LNCAP (cell line): ENCODE measurements around the gene NID2.
A peak's percentile ranks its signal among the peaks of the same experiment; 100 is the strongest.

ENCODE experiments used
- TF ChIP-seq, protein P1 (sequence below): fragments of 450-650 bp; IDR thresholded peaks from 2 replicates; pipeline ENCODE4 v1.5.1; 2017; ENCODE audit warnings: mild to moderate bottlenecking

NID2 gene

GRCh38 chr14:52002542-52002941, 66.3 kb downstream of the NID2 start:
- TF ChIP-seq, protein P1, sequence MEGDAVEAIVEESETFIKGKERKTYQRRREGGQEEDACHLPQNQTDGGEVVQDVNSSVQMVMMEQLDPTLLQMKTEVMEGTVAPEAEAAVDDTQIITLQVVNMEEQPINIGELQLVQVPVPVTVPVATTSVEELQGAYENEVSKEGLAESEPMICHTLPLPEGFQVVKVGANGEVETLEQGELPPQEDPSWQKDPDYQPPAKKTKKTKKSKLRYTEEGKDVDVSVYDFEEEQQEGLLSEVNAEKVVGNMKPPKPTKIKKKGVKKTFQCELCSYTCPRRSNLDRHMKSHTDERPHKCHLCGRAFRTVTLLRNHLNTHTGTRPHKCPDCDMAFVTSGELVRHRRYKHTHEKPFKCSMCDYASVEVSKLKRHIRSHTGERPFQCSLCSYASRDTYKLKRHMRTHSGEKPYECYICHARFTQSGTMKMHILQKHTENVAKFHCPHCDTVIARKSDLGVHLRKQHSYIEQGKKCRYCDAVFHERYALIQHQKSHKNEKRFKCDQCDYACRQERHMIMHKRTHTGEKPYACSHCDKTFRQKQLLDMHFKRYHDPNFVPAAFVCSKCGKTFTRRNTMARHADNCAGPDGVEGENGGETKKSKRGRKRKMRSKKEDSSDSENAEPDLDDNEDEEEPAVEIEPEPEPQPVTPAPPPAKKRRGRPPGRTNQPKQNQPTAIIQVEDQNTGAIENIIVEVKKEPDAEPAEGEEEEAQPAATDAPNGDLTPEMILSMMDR: no peak

DNA sequence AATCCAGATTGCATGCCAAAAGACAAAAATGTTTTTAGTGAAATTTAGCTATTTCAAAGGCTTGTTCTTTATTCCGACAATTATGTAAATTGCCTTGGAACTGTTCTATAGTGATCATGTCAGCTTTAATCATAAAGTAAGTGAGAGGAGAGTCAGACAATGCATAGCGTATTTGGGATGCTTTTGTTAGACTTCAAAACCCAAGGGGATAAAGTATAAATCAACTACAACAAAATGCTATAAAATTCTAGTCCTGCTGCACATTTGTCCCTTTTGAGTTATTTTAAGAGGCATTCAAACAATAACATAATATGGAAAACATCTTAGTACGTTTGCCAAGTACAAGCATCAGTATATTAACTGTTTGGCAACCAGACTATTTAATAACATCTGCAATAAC, 68.2 kb downstream of the NID2 start:
- TF ChIP-seq, protein P1: no peak

DNA sequence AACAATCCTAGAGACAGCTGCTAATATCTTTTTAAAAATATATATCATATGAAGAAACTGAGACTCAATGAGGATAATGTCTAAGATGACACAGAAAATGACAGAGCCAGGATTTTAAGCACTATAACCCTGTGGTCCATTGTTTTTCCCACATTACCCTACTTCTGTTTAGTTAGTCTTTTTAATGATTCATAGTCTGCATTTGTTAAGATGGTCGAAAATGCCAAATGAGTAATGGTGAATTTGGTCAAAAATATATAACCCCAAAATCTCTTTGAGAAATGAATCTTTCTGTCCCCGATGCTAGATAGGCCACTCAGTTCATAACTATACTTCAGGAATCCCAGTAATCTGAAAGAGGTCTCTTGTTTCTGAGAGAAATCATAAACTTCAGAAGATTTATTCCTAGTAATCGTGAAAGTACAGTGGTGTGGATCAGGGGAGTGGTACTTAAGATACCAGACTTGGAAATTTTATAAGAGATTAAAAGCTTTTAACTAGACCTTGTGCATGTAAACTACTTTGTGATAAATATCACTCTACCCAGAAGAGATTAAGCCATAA, 68.8 kb downstream of the NID2 start:
- TF ChIP-seq, protein P1: no peak

GRCh38 chr14:51999084-51999483, 69.8 kb downstream of the NID2 start:
- TF ChIP-seq, protein P1: no peak

DNA sequence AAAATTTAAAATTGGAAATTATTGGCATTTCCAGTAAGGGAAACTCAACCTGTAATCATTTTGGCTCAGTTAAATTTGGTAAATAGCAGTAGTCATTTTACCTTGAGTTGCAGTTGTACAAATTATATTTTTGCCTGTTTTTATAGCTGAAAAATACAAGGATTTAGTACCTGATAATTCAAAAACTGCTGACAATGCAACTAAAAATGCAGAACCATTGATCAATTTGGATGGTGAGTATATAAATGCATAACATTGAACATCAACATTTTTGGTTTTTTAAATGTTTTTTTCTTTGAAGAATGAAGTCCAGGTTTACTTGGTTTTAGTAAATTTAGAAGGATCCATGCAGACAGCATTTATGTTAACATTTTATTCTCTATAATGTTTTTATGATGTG, 70.5 kb downstream of the NID2 start:
- TF ChIP-seq, protein P1: no peak

DNA sequence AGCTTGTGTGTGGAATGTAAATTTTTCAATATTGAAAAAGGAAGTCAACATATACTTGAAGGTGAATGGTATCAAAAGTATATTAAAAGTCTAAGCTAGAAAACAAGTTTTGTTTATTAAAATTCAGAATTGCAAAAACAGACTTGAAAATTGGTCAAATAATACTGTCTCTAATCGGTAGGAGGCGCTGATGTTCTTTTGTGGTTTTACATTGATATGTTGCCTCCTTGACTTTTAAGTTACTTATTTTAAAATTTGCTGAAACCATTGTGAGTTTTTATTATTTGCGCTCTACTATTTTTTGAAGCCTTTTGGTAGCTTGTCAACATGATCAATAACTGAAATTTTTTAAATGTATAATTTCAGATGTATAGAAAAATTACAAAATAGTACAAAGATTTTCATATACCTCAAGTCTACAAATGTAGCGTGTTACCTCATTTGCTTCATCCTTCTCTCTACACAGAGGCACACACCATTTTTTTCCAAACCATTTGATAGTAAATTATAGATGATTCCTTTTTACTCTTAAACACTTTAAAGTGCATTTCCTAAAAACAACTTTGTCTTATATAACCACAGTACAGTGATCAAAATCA, 72.6 kb downstream of the NID2 start:
- TF ChIP-seq, protein P1: peak; percentile 80

- TF ChIP-seq, protein P1: no peak
Measured at GRCh38 chr14:51993285-51993920, 75.5 kb downstream of the NID2 start.
